ENCODE data around the gene ARHGAP15. TPM values are rescaled to one million over a fixed set of nuclear protein-coding genes. Genes with fewer than 3 reads are reported as not detected.

The ARHGAP15 gene
- total RNA-seq, 1 experiment from 2014 or later: 0.41 TPM

DNA sequence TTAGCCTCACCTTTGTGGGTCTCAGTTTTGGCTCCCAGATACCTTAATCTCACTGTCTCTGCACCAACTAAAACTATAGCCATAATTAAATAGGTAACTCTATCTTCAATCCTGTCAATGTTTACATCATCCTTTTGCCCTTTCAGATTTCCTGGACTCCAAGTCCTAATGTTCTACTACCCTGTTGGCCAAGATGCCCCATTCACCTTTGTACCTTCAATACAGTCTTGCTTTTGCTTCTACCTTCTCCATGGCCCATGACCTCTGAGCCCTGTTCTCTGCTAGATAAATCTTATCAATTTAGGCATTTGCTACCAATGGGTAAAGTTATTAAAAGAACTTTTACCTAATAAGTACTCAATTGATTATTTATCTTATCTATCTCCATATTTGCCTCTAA is 635.5 kb downstream of the ARHGAP15 start:
- H3K9me3 ChIP-seq (ENCODE audit: control insufficient read depth, insufficient read depth, low read depth, low read length): no peaks in the 10 kb centered on the region
- ChIA-PET CTCF (no interaction called here), POLR2A (no interaction called here)
- H3K36me3 ChIP-seq (ENCODE audit: control insufficient read depth, insufficient read depth, low read length): no peaks in the 10 kb centered on the region
- H3K4me1 ChIP-seq (ENCODE audit: control insufficient read depth, insufficient read depth, low read length): no peaks in the 10 kb centered on the region
- H3K4me3 ChIP-seq (ENCODE audit: low read depth in 2 of 2, low read length in 2 of 2): no peak overlapping the region
- ATAC-seq (no peak), DNase-seq (ENCODE audit: low read depth, low spot score) (no peak)
- no peaks in the 10 kb centered on the region for H3K27me3 ChIP-seq (ENCODE audit: control insufficient read depth, insufficient read depth, low read length)
- no TSS peak for BruUV-seq (replicated peaks)
- in situ Hi-C loops (cut with HindIII; ENCODE audit: low pct_unique_long_range_greater_than_20kb, low sequenced_read_pairs) (no loop called here), intact Hi-C loops (cut with micrococcal nuclease; ENCODE audit: unreplicated experiment) (no loop called here)
- TF ChIP-seq, protein P1, sequence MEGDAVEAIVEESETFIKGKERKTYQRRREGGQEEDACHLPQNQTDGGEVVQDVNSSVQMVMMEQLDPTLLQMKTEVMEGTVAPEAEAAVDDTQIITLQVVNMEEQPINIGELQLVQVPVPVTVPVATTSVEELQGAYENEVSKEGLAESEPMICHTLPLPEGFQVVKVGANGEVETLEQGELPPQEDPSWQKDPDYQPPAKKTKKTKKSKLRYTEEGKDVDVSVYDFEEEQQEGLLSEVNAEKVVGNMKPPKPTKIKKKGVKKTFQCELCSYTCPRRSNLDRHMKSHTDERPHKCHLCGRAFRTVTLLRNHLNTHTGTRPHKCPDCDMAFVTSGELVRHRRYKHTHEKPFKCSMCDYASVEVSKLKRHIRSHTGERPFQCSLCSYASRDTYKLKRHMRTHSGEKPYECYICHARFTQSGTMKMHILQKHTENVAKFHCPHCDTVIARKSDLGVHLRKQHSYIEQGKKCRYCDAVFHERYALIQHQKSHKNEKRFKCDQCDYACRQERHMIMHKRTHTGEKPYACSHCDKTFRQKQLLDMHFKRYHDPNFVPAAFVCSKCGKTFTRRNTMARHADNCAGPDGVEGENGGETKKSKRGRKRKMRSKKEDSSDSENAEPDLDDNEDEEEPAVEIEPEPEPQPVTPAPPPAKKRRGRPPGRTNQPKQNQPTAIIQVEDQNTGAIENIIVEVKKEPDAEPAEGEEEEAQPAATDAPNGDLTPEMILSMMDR (IDR thresholded peaks at IDR 0.05): no peak
- TF ChIP-seq, protein P2, sequence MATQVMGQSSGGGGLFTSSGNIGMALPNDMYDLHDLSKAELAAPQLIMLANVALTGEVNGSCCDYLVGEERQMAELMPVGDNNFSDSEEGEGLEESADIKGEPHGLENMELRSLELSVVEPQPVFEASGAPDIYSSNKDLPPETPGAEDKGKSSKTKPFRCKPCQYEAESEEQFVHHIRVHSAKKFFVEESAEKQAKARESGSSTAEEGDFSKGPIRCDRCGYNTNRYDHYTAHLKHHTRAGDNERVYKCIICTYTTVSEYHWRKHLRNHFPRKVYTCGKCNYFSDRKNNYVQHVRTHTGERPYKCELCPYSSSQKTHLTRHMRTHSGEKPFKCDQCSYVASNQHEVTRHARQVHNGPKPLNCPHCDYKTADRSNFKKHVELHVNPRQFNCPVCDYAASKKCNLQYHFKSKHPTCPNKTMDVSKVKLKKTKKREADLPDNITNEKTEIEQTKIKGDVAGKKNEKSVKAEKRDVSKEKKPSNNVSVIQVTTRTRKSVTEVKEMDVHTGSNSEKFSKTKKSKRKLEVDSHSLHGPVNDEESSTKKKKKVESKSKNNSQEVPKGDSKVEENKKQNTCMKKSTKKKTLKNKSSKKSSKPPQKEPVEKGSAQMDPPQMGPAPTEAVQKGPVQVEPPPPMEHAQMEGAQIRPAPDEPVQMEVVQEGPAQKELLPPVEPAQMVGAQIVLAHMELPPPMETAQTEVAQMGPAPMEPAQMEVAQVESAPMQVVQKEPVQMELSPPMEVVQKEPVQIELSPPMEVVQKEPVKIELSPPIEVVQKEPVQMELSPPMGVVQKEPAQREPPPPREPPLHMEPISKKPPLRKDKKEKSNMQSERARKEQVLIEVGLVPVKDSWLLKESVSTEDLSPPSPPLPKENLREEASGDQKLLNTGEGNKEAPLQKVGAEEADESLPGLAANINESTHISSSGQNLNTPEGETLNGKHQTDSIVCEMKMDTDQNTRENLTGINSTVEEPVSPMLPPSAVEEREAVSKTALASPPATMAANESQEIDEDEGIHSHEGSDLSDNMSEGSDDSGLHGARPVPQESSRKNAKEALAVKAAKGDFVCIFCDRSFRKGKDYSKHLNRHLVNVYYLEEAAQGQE (IDR thresholded peaks at IDR 0.05; ENCODE audit: insufficient read depth in 1 of 2, low read depth in 2 of 2, low read length in 1 of 2): no peak
- TF ChIP-seq SIN3A (IDR thresholded peaks at IDR 0.05; ENCODE audit: borderline replicate concordance, insufficient read depth, low read depth, low read length): no peak
- no peak for TF ChIP-seq TCF7L2 (IDR thresholded peaks at IDR 0.05; ENCODE audit: low read depth, low read length)
- no peak overlapping the region for H3K27ac ChIP-seq (ENCODE audit: low read length)

DNA sequence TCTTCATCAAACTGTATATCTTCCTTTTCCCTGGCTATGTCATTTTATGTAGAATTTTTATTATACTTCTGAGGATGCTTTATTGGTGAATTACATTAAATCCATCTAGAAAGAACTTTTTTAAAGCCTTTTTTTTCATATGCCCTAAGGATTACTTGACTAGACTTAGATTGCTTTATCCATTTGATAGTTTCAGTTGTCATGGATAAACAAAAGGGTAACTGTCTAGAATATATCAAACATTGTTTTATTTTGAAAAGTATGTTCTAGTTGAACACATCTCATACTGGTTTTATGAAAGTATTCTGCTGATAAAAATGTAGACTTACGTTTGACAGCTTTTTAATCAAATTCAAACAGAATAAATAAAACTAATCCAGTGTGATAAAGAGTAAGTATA is 639.8 kb downstream of the ARHGAP15 start:
- TF ChIP-seq POLR2AphosphoS5 (IDR thresholded peaks at IDR 0.05; ENCODE audit: low read depth, low read length) (no peak), SIN3A (IDR thresholded peaks at IDR 0.05; ENCODE audit: borderline replicate concordance, insufficient read depth, low read depth, low read length) (no peak), TCF7L2 (IDR thresholded peaks at IDR 0.05; ENCODE audit: low read depth, low read length) (no peak)
- TF ChIP-seq, protein P1 (IDR thresholded peaks at IDR 0.05): no peak
- TF ChIP-seq, protein P2 (IDR thresholded peaks at IDR 0.05; ENCODE audit: insufficient read depth in 1 of 2, low read depth in 2 of 2, low read length in 1 of 2): no peak
- in situ Hi-C loops (cut with HindIII; ENCODE audit: low pct_unique_long_range_greater_than_20kb, low sequenced_read_pairs): no loop called here
- no TSS peak for BruUV-seq (replicated peaks)
- DNase-seq (ENCODE audit: low read depth, low spot score): no peak
- H3K4me1 ChIP-seq (ENCODE audit: control insufficient read depth, insufficient read depth, low read length): no peaks in the 10 kb centered on the region
- no peak overlapping the region for H3K4me3 ChIP-seq (ENCODE audit: low read depth in 2 of 2, low read length in 2 of 2)
- no peak overlapping the region for H3K27ac ChIP-seq (ENCODE audit: low read length)
- intact Hi-C loops (cut with micrococcal nuclease; ENCODE audit: unreplicated experiment): no loop called here
- H3K36me3 ChIP-seq (ENCODE audit: control insufficient read depth, insufficient read depth, low read length): no peaks in the 10 kb centered on the region
- no peaks in the 10 kb centered on the region for H3K9me3 ChIP-seq (ENCODE audit: control insufficient read depth, insufficient read depth, low read depth, low read length)
- ChIA-PET POLR2A (no interaction called here), CTCF (no interaction called here)
- H3K27me3 ChIP-seq (ENCODE audit: control insufficient read depth, insufficient read depth, low read length): no peaks in the 10 kb centered on the region
- ATAC-seq: no peak
